GM18867 (cell line): ENCODE results near the gene HCRT.
"Not testable (repeated sequence)": the region's sequence is repeated elsewhere in the genome, so short reads cannot be mapped to it uniquely, and the experiment has no call there.

Experiments
- ATAC-seq: cut with Tn5 transposase; IDR thresholded peaks from one replicate; pipeline ENCODE4 v1.9.1; 2021; ENCODE audit warnings: mild to moderate bottlenecking, moderate library complexity; ENCODE audit not compliant: unreplicated experiment

Gene HCRT

GRCh38 chr17:42184713-42185620, at the start of gene HCRT:
HCRT (minus strand) TSS chr17:42185452; CDS start chr17:42185365, 87 bp downstream.
- no peak for ATAC-seq

DNA sequence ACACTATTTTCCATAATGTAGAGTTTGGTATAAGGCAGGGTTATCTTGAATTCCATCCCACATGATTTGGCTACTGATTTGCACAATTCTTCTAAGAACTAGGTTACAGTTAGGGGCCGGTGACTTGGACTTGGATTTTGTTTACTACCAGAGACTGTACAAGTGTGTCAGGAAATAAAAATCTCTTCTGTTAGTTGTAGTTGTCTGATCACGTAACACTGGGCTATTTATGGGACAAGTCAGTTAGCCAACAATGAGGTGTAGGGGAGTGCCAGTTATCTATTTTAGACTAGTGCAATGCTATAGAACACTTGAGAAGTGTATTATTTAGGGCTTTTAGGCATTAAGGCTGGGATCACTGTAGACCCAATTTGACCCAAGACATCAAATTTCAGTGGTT, 48.7 kb upstream of the HCRT start:
- ATAC-seq: no peak

DNA sequence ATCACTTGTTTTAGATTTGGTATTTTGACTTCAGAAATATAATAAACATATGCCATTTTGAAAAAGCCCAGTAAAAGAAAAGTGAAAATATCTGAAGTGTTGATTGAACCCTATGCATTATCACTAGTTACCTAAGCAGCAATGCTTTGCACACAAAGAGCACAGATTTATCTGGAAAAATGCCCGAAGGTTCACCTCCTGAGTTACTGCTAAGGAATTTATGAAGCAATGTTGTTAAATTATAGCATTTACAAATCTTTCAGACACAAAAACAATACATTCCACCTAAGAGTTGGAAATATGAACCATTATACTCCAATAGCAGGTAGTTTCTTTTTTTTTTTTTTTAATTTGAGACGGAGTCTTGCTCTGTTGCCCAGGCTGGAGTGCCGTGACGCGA, 47.9 kb upstream of the HCRT start:
- ATAC-seq: no peak

GRCh38 chr17:42230225-42230624, 45.0 kb upstream of the HCRT start:
- no peak for ATAC-seq

DNA sequence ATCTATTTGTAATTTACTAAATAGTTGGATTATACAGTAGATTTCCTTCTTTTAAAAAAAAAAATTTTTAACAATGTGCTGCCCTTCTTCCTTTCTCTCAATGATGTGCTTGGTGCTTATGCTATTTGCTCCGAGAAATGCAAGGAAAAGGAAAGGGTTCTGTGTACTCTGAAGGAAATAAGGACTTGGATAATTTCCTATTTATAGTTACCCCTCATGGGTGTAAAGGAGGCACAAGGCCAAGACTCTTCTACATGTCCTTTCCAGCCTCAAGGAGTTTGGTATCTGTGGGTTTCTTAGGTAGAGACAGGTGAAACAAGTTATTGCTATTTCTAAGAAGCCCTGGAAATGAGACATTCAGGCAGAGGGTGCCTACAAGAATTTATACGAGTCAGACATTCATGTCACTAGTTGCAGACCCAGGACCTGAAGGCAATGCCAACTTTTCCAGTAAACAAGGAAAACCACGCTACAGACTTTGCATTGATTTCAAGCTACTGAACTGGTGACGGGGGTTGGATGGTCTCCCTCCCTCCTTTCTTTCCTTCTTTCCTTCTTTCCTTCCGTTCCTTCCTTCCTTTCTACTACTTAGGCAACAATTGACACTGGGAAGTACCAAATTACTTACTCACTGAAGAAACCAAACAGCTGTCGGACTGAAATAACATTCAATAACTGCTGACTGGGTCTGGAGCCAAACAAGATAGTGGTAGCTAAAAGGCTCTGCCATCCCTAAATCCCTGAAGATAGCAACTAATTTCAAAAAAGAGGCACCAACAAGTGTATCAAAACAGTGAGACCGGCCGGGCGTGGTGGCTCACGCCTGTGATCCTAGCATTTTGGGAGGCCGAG, 42.8 kb upstream of the HCRT start:
- no peak for ATAC-seq

- no peak for ATAC-seq
Measured at GRCh38 chr17:42225646-42226045, 40.4 kb upstream of the HCRT start.

- no peak for ATAC-seq
Measured at GRCh38 chr17:42224651-42225050, 39.4 kb upstream of the HCRT start.

GRCh38 chr17:42221886-42222745, 36.9 kb upstream of the HCRT start:
- ATAC-seq: no peak

- not testable (repeated sequence) for ATAC-seq
Measured at GRCh38 chr17:42219280-42219679, 34.0 kb upstream of the HCRT start.

DNA sequence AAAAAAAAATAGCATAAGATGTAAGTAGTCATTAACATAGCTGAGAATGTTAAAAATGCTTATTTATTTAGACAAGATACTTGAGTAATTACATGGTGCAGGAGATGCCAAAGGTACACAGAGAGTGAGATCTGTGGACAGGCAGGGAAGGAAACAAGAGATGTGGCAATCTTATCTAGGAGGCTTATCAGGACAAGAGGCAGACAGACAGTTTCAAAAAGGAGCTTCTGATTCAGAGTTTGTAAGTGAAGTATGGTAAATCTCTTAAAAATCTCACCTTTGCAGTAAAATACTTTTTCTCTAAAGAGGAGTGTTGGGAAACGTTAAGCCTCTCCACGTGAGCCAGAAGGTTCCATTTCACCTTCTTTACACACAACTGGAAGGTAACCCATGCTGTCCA, 28.9 kb upstream of the HCRT start:
- no peak for ATAC-seq

DNA sequence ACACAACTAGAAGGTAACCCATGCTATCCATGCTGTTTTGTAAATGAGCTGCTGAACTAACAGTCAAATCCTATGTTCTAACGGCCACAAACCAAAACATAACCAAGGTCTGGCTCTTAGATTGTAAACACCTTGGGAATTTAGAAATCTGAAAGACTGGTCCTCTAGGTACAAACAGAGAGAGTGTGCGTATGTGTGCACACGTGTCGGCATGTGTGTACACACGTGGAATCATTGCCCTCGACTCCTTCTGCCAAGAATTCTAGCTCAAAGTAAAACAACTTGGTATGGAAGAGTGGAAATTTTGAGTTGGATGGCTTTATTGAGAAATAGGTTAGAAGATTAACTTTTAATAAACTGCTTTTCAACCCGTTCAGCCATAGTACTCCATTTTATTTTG, 27.1 kb upstream of the HCRT start:
- no peak for ATAC-seq

GRCh38 chr17:42211921-42212341, 26.7 kb upstream of the HCRT start:
- ATAC-seq: not testable (repeated sequence)

GRCh38 chr17:42210046-42210445, 24.8 kb upstream of the HCRT start:
- ATAC-seq: no peak

- not testable (repeated sequence) for ATAC-seq
Measured at GRCh38 chr17:42206153-42206612, 20.9 kb upstream of the HCRT start.

DNA sequence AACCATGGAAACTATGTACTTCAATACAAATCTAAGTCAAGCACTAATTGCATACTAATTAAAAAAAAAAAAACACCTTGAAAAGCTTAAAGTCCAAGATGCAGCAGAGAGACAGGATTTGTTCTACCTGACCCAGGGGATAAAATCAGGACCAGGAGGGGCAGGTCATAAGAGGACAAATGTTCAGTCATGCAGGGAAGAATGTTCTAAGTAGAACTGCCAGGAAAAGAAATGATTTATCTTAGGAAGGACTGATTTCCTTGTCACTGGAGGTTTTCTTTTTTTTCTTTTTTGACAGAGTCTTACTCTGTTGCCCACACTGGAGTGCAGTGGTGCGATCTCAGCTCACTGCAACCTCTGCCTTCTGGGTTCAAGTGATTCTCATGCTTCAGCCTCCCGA, 18.1 kb upstream of the HCRT start:
- no peak for ATAC-seq

GRCh38 chr17:42202696-42203095, 17.4 kb upstream of the HCRT start:
- ATAC-seq: no peak

DNA sequence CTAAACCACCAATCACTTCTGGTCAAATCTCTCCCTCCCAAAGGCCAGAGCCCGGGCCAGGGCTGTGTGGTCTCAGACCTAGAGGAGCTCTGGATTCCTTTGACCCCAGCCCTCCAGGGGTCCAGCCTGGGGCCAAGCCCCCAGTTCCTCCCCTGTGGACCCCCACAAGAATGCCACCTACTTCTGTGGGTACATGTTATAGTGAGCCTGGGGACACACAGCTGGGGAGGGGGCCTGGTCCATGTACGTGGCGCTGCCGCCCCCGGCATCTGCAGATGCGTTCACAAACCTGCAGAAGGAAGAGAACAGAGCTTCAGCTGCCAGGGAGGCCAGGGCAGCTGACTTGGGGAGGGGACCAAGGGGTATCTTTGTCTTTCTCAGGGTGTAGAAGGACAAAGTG, 16.9 kb upstream of the HCRT start:
- ATAC-seq: no peak

GRCh38 chr17:42201458-42201772, 16.2 kb upstream of the HCRT start:
- no peak for ATAC-seq

DNA sequence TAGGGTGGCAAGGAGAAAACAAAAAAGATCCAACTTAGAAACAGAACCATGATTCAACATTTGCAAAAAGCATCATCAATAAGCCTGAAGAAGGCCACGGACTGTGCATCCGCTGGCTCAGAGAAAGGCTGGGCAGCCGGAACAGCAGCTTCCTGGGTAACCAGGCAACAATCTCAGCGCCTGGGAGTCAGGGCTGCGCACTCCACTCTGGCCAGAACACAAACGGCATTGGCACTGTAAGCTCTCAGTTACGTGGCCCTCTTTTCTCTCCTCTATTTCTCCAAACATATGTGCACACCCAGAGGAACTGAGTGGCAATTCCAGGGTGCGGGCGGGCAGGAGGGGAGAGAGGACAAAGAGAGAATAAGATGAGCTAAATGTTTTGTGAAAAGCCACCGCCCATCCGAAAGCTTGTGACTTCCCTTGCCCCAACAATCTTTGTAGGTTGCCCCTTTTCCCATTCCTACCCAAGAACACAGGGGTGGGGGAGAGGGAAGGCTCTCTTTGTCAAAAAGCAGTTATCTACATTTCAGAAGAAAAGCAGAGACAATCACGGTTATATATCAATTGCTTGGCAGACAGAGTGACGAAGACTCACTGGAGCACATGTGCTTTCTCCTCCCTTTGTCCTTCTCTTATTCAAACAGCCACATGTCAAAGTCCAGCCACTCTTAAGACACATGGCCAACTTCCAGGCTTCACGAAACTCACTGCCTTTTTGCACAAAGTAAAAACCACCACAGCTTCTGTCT, 15.6 kb upstream of the HCRT start:
- no peak for ATAC-seq

DNA sequence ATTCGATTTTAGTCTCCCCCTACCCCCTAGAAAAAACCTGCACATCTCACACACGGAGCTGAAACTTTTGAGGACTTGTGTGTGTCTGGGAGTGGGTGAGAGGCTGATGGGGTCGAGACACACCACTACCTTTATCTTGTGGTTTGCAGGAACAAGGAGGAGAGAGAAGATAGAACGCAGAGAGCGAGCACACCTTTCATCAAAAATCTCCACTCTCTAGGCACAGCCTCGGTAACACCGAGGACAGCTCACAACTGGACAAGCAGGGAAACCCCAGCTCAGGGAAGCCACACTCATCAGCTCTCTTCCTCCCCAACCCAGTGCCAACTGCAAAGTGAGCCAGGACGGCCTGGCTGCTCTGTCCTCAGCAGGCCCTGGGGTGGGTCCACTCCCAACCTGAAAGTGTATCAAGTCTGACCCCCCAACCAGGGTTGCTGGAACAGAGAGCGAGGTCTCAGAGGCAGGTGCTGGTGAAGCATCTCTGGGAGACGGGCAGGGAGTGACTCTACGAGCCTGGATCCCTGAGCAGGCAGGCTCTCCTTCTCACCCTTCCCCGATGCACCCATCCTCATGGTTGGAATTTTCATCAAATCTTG, 14.3 kb upstream of the HCRT start:
- no peak for ATAC-seq
